Stimulated activated CD4-positive, alpha-beta T cell treated with anti-CD3 and anti-CD28 coated beads, Interleukin-12 subunit alpha, Interleukin-12 subunit beta, amount 100 ng/mL, for 48 hours (primary cell): ENCODE measurements around the gene MYO1E.

ENCODE experiments used
- DNase-seq, 3 donors: peaks; one replicate each; pipeline ENCODE4 v3.0.0-alpha.2; 2020; ENCODE audit warnings: low read depth in 2 of 3, low spot score in 1 of 3

Gene MYO1E

DNA sequence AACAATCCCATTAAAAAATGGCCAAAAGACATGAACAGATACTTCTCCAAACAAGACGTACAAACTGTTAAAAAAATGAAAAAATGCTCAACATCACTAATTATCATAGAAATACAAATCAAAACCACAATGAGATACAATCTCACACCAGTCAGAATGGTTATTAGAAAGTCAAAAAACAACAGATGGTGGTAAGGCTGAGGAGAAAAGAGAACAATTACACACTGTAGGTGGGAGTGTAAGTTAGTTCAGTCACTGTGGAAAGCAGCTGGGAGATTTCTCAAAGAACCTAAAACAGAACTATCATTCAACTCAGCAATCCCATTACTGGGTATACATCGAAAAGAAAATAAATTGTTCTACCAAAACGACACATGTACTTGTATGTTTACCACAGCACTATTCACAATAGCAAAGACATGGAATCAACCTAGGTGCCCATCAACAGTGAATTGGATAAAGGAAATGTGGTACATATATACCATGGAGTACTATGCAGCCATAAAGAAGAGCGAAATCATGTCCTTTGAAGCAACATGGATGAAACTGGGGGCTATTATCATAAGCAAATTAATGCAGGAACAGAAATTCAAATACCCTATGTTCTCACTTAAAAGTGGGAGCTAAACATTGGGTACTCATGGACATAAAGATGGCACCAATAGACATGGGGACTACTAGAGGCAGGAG is 51.5 kb downstream of the MYO1E start:
- DNase-seq, result no peak

DNA sequence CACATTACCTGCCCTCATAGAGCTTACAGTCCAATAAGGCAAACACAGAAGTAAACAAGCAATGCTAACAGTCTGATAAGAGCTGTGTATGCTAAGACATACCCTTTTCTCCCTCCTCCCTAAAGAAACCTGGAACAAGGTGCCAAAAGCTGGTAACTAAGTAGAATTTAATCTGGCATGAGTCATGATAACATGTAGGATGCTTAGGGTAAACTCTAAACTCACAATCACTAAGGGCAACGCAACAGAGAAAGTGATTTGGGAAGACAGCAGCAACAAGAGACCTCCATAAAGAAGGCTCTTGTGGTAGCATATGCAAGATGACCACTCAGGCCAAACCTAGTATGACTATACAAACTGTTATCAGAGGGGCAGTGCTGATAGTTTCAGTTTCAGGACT is 55.5 kb downstream of the MYO1E start:
- DNase-seq, result no peak

DNA sequence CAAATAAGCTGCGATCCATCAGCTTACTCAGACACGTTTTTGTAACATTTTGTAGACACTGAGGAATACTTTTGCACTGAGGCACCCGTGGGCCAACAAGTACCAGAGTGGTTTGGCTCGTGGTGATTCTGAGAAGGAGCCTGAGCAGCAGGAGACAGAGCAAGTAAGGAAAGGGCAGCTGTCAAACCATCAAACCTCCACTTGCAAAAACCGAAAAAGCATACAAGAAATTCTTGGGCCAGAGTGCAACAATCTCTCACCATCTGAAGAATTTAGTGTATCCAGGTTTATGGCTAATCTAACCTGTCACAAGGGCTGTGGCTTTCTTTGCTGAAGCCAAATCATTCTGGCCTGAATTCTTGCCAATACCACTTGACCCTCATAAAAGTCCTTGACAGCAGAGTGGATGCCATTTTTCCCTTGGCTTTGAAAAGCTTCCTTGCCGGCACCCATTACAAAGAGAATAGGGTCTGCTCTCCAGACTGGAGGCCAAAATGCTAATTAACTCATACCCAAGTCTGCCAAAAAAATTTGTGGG is 56.7 kb downstream of the MYO1E start:
- DNase-seq, result no peak

DNA sequence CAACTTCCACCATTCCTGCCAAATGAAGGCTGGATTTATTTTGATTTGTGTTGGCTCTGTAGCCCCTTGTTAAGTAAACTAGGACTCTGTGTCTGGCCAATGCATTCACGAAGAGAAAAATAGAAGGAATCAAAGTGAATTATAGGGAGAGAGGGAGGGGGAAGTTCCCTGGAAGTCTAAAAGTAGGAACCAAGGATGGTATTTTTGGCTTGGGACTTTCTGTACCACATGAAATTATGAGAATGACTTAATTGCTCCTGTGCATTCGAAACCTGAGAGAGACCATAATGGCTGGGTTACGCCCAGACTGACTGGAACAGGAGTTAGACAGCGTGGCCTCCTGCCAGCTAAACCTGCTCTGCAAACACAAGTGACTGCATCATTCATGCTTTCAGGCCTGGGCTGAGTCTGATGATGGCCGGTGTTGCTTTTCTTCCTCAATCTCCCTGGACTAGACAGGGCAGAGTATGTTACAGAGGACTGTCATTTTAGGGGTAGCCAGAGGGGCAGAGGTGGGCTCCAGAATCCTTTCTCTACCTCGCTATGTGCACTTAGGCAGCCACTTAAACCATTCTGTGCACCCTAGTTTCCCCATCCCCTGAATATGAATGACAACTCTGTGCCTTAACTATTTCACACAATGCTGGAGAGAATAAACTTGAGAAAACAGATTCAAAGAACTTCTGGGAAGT is 58.9 kb downstream of the MYO1E start:
- no peak for DNase-seq

DNA sequence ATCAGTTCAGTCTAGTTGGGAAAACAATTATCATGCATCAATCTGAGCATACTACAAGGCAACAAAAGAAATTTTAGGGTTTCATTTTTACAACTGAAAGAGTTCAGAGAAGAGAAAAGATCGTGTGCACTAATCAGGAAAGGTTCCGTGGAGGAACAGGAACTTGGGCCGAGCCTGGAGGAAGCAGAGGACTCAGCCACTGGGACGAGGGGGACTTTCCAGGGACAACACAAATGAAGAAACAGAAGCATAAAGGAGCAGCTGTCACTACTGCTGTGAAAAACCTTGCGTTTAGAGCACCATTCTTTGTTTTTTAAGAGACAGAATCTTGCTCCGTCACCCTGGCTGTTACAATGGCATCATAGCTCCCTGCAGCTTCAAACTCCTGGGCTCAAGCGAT is 60.5 kb downstream of the MYO1E start:
- DNase-seq, result no peak

DNA sequence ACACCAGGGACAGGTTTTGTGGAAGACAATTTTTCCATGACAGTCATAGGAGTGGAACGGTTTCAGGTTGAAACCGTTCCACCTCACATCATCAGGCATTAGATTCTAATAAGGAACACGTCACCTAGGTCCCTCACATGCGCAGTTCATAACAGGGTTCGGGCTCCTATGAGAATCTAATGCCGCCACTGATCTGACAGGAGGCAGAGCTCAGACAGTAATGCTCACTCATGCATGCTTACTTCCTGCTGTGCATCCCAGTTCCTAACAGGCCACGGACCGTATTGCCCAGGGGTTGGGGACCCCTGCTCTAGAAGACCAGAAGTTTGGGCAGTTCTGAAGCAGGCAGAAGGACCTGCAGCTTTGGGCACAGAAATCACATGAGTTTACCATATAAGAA is 61.5 kb downstream of the MYO1E start:
- no peak for DNase-seq

DNA sequence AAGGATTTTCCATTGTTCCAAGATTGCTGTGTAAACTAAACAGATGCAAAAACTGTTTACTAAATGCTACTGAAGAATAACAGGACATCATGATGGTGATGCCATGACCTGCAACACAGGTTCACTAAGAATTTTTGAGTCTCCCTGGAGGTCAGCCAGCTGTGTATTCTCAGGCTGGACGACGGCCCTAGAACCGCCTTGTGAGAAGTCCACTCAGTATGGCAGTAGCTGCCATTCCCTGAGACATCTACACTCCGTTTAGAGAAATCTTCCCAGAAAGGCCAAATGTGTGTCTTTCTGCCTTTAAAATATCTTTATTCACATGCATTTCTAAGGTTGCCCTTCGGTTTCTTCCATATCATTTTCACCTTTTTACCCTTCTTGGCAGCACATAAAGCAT is 63.3 kb downstream of the MYO1E start:
- no peak for DNase-seq

DNA sequence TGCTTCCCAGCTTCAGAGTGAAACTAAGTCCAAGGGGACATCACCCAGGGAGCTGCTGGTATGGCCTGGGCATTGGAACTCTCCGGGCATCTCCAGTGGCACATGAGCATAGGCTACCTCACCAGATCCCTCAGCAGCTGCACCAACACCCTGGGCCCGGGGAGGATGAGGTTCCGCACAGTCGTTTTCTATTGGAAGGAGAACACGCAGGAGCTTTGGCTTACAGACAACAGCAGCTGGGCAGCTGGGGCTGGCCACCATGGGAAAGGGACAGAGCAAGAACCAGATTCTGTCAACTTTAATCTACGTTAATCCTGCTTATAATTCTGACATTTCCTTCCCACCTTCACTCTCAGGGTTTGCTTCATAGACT is 65.5 kb downstream of the MYO1E start:
- DNase-seq, result no peak

DNA sequence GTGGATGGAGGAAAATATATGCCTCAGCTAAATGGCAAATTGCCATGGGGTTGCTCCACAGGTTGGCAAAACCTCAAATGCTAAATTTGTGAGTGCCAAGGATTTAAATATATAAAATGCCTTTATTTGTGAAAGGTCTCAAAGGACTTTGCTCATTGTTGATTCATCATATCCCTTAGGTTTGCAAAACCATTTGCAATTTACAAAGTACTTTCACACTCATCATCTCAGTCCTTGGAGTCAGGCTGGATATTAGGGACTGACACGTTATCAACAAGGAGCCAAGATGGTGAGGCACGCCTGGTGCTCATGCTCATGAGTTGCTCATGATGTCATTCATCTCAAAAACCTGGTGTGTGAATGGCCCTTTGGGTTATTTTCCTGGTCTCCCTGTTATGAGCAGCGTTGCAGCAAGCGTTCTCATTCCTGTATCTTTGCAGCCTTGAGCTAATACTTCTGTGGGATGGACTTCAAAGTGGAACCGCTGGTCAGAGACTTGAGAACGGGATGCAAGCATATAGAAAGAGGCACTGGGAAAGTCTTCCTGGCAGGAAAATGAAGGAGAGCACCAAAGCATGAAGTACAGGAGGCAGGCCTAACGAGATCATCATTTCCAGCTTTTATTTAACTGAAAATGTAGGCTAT is 66.0 kb downstream of the MYO1E start:
- DNase-seq, result no peak

DNA sequence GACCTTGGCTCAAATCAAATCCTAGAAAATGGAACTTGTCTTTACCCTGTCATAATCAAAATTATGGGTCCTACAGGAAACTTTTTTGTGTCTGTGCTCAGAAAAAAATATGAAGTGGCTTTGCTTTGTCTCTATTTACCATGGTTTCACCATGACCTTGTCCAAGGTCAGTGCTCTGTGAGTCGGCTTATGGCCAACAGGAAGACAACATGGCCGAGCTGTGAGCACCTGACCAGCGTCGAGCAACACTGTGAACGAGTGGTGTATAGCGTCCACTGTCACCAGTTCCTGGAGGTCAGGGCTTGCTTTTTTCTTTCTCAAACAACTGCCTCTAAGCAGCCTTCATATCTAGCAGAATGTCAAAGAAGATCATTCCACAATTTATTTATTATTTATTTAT is 67.9 kb downstream of the MYO1E start:
- DNase-seq, result no peak

DNA sequence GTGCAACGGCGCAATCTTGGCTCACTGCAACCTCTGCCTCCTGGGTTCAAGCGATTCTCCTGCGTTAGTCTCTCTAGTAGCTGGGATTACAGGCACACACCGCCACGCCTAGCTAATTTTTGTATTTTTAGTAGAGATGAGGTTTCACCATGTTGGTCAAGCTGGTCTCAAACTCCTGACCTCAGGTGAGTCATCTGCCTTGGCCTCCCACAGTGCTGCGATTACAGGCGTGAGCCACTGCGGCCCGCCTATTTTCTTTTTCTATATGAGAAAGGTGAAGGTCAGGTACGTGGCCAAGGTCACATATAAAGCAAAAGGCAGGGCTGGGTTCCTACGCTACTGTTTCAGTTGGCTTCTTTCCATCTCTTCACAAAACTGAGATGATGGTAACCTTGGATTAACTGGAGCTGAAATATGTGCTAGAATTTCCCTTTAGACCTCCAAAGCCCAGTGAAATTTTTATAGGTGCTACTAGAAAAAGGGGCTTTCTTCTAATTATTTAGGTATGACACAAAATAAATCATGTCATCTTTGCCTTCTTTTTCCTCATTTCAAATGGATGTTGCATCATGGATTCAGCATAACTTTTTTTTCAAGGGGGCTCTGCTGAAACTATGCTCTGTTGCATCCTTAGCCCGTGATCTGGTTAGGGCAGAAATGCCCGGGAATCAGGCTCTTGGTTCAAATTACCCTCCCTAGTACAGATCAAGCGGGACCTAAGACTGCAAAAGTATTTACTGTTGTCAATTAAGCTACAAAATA is 68.5 kb downstream of the MYO1E start:
- DNase-seq, result no peak

DNA sequence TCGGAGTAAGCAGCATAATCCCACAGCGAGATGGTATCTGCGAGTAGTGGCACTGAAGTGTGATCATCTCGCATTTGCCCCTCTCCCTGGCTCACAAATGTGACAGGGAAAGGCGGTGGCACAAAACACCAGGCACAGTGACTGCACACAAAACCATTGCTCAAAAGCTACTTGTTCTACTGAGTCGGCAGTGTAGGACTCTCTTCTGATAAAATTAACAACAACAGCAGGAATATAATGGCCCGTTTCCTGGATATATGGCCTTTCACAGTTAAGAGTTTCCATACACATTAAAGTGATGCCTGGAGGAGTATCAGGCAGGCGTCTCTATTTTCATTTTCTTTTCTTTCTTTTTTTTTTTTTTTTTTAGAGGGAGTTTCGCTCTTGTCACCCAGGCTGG is 69.0 kb downstream of the MYO1E start:
- no peak for DNase-seq

DNA sequence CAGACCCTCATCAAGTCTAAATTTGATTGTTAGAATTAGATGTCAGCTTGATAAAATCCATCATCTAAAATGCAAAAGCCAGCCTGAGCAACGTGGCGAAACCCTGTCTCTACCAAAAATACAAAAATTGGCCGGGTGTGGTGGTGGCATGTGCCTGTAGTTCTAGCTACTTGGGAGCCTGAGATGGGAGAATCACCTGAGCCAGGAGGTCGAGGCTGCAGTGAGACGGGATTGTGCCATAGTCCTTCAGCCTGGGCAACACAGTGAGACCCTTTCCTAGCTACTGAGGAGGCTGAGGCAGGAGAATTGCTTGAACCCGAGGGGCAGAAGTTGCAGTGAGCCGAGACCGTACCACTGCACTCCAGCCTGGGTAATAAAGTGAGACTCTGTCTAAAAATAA is 69.5 kb downstream of the MYO1E start:
- no peak for DNase-seq

DNA sequence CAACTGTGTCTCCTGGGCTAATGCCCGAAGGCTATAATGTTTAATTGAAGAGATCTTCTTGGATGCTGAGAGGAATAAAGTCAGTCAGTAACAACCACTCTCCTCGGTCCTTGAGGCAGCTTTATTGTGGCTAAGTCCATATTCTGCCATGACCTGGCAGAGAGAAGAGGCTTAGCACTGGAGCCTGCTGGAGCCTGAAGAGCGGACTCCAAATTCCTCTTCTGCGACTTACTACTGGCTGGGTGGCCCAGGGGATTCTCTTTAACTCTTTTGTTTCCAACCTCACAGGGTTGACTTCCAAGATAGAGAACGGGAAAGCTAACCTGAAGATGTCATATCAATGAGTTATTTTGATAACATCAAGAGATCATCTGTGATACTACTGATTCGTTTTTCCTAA is 71.1 kb downstream of the MYO1E start:
- DNase-seq, result no peak

DNA sequence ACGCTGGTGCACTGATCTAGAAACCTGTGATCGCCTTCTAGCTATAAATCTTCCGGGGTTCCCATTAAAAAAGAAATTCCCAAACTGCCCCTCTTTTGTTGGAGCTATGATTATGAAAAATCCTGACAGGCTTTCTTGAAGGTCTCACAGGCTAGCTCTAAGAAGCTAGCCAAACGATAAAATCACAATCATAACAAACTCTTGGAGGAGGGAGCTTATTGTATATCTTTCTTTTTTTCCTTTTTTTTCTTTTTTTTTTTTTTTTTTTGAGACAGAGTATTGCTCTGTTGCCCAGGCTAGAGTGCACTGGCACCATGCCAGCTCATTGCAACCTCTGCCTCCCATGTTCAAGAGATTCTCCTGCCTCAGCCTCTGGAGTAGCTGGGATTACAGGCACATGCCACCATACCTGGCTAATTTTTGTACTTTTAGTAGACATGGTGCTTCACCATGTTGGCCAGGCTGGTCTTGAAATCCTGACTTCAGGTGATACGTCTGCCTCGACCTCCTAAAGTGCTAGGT is 72.0 kb downstream of the MYO1E start:
- DNase-seq, result no peak

DNA sequence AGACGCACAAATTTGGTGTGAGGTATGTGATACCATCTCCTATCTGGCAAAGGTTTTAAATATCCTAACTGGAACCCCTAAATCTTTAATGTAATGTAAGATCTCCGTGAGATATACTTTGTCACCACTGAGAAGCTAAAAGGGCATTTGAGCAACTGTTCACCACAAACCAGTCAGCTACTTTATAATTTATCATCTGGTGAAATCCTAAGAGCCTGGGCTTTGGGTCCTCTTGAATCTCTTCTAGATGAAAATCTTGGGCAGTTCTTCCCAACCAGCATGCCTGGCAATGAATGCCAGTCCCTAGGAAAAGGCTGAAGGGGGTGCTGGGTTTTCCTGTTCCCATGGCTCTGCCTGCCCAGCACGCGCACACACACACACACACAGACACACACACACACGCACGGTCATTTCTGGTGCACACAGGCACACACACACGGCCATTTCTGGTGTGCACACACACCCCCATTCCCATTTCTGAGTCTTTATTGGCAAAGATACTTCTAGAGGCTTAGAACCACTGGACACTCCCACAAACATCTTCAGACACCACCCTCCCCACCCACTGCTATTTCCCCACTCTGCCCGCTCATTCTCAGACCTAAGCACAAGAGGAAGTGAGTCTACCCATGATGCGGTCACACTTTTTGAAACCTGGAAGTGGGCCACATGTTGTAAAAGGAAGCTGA is 72.6 kb downstream of the MYO1E start:
- peak; percentile 50 to 61 (median 54) for DNase-seq

DNA sequence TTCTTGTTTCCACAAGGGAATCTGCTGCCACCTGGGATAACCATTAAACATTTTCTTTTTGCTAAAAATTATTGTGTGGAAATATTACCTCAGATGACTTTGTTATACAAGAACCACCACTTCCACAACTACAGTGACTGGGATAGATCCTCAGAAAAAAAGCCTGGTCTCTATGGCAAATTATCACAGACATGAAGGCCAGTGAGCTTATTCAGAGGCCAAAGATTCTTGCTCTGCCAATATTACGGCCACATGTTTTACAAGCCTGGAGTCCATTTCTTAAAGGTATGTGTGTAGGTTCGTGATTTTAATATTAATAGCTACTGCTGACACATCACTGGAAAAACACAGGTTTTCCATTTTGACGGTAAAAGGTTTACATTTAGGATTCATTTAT is 73.8 kb downstream of the MYO1E start:
- no peak for DNase-seq

DNA sequence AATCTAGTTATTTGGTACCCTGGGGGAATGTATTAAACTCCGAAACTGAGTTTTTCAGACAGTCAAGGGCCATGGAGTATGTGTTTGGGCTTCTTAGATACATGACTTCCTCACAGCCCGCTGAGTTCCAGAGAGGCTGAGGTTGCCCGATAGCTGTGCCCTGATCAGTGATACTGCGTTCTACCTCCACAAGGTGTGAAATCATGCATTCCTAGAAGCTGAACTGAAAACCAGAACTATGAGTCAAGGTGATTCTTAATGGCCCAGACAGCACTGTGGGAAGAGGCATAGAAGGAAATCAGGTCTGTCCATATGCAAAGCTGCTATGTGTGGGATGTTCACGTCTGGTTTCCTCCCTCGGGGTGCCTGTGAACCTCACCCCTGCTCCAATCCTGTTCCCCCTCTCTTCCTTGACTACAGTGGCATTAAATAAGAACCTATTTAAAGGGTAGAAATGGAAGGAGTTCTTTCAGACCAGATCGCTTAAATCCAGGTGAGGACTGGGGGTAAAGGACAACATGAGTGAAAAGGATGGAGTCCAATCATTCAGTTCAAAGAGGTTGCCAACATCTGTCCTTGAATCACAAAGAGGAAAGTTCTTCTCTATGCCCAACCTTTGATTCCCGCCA is 74.3 kb downstream of the MYO1E start:
- DNase-seq, result peak; percentile 30 to 40 (median 32)

DNA sequence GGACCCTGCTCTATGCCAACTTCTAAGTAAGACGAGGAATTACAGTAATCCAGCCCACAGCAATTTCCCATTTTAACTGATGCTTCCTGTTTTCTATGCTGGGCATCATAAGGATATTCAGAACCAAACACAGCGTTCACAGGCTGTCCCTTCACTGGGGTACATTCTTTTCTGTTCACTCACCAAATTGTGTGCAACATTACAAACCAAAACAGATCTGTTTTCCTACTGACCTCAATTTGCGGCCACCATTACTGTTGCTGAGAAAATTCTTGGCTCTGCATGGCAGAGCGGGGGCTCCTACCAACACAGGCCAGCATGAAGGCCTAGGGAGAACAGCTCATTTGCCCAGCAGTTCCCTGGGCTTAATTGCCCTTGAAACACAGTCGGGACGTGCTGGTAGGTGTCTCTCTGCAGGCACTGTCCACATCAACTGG is 76.5 kb downstream of the MYO1E start:
- no peak for DNase-seq

DNA sequence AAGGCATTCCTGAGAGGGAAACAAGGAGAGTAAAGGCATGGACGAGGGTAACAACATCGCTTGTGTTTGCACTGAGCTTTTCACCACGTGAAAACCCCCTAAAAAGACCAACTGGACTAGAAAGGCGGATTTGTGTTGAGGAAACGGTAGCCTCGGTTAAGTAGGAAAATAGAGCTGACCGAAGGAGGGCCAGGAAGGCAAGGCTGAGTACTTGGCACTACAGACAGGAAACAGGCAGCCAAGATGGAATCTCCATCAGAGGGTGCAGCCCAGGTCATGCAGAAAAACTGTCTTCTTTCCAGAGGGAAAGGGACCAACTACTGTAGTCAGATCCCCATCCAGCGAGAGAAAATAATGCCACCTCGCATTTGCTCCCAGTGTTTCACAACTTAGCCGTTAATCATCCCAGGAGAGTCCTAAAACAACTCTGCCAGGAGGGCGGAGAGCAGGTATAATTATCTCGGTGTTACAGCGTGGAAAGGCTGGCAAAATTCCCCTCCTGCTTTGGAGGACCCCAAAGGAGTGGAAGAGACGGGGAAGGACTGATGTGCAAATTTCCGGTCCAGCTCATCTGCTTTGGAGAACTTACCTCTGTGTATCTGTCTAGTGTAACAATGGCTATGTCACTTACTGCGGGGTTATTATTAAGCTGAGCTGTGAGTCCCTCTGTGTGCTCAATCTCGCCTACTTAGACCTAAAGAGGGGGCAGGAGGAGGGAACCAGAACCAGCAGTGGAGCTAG is 77.2 kb downstream of the MYO1E start:
- no peak for DNase-seq
